ENCODE measurements around the gene CAPN8.

CAPN8 gene

DNA sequence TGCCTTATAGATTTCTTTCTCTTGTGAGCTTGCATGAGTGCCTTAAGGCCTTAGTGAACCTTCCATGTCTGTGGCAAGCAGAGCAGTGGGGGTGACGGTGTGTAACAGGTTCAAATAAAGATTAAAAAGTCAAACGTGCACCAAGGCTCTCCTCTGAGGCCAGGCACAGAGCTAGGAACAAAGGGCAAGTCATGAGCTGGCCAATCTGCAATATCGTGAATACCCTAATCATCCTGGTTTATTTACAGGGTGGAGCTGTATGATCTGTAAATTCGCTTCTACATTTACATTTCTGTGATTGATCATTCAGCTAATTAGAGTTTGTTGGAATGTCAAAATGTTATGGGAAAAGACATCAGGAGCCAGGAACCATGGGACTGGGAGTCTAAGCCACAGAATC, 120.2 kb downstream of the CAPN8 start:
- Histone ChIP-seq H3K27me3 (ENCODE audit: insufficient read depth, low read depth, severe bottlenecking) (no peaks in the 10 kb centered on the region), H3K36me3 (no peaks in the 10 kb centered on the region), H3K9me3 (ENCODE audit: severe bottlenecking) (no peaks in the 10 kb centered on the region), H3K4me3 (ENCODE audit: low read depth, low read length) (no peak overlapping the region), H3K27ac (no peak overlapping the region)
- no peak for DNase-seq
- TF ChIP-seq, protein P1, sequence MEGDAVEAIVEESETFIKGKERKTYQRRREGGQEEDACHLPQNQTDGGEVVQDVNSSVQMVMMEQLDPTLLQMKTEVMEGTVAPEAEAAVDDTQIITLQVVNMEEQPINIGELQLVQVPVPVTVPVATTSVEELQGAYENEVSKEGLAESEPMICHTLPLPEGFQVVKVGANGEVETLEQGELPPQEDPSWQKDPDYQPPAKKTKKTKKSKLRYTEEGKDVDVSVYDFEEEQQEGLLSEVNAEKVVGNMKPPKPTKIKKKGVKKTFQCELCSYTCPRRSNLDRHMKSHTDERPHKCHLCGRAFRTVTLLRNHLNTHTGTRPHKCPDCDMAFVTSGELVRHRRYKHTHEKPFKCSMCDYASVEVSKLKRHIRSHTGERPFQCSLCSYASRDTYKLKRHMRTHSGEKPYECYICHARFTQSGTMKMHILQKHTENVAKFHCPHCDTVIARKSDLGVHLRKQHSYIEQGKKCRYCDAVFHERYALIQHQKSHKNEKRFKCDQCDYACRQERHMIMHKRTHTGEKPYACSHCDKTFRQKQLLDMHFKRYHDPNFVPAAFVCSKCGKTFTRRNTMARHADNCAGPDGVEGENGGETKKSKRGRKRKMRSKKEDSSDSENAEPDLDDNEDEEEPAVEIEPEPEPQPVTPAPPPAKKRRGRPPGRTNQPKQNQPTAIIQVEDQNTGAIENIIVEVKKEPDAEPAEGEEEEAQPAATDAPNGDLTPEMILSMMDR (IDR thresholded peaks at IDR 0.05; ENCODE audit: low read depth, low read length): no peak

DNA sequence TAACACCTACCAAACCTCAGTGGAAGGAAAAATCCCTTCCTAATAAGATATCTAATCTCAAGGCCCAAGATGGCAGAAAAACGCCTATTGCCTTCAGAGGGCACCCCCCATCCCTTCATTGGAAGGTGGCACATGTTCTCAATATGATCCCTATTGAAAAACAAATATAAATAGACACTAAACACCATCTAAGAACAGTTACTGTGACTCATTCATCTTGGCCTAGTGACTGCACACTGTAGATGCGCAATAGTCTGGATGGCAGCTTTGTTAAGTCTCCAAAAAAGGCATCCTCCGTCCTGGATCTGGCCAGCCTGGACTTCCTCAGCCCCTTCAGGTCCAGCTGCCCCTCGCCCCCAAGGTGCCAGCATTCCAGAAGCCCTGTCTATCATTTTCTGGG, 121.9 kb downstream of the CAPN8 start:
- no peaks in the 10 kb centered on the region for H3K36me3 ChIP-seq
- TF ChIP-seq, protein P1 (IDR thresholded peaks at IDR 0.05; ENCODE audit: low read depth, low read length): no peak

DNA sequence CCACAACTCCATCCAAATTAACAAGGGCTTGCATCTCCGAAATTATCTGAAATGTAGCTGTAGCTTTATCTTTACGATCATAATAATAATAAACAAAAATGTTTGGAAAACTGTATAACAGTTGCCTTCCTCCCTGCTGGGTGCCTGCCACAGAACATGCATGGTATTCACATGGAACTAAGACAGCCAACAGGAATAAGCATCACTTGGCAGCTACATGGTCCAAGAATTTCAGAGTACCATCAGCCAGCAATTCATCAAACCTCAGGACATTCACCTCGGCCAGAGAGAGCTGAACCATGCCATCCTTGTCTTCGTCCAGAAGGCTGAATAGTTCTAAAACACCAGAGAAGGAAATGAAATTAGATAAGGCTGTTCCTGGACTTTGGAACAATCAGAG, 122.7 kb downstream of the CAPN8 start:
- DNase-seq: no peak
- H3K27ac ChIP-seq: no peak overlapping the region
- TF ChIP-seq, protein P1 (IDR thresholded peaks at IDR 0.05; ENCODE audit: low read depth, low read length): no peak
- H3K9me3 ChIP-seq (ENCODE audit: severe bottlenecking): no peaks in the 10 kb centered on the region
- H3K36me3 ChIP-seq: no peaks in the 10 kb centered on the region
- H3K4me3 ChIP-seq (ENCODE audit: low read depth, low read length): no peak overlapping the region
- no peaks in the 10 kb centered on the region for H3K27me3 ChIP-seq (ENCODE audit: insufficient read depth, low read depth, severe bottlenecking)

More for the DNA sequence above, 121.9 kb downstream of the CAPN8 start:
- no peak for DNase-seq
- H3K4me3 ChIP-seq (ENCODE audit: low read depth, low read length): no peak overlapping the region
- H3K27ac ChIP-seq: no peak overlapping the region
- no peaks in the 10 kb centered on the region for H3K9me3 ChIP-seq (ENCODE audit: severe bottlenecking)
- no peaks in the 10 kb centered on the region for H3K27me3 ChIP-seq (ENCODE audit: insufficient read depth, low read depth, severe bottlenecking)

DNA sequence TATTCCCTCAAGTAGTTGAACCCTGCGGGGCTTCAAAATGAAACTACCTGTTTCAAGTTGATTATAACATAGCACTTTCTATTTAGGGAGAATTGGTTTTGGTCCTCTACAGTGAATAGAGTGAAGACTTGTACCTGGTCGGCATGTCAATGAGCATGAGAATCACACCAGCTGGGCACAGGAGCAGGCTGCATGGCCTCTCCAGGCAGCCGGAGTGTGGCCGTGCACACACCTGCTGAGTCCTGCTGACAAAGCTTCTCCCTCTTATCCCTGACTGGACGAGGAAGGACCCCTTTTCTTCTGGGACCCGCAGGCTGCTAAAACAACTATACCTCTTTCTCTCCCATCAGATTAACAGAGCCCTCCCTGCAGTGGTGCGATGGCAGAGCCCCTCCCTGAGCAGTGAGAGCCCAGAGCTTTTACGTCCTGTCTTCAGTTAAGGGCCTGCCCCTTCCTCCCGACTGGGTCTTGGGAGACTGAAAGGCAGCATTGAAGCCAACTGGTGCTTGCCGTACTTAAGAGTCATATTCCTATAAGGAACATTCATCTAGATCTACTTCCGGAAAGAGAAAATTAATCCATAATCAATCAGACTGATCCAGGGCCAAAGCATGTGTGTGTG, 124.9 kb downstream of the CAPN8 start:
- Histone ChIP-seq H3K27me3 (ENCODE audit: insufficient read depth, low read depth, severe bottlenecking) (no peaks in the 10 kb centered on the region), H3K4me3 (ENCODE audit: low read depth, low read length) (no peak overlapping the region), H3K36me3 (no peaks in the 10 kb centered on the region), H3K27ac (no peak overlapping the region), H3K9me3 (ENCODE audit: severe bottlenecking) (no peaks in the 10 kb centered on the region)
- TF ChIP-seq, protein P1 (IDR thresholded peaks at IDR 0.05; ENCODE audit: low read depth, low read length): no peak
- no peak for DNase-seq

DNA sequence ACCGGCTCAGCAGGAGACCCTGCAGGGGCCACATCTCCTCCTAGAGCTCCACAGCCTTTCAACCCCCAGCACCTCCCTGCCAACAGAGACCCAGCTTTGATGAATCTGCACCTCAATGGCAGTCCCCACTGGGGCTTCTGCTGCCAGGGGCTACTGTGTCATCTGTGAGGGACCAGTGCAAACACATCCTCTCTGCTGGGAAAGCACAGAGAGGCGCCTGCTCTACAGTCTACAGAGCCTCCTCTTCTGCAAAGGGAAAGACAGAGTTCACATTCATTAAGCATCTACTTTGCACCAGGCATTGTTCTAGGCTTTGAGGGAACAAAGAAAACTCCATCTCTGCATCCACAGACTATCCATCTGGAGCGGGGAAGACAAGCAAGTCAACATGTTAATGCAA, 125.8 kb downstream of the CAPN8 start:
- TF ChIP-seq, protein P1 (IDR thresholded peaks at IDR 0.05; ENCODE audit: low read depth, low read length): no peak
- DNase-seq: no peak

DNA sequence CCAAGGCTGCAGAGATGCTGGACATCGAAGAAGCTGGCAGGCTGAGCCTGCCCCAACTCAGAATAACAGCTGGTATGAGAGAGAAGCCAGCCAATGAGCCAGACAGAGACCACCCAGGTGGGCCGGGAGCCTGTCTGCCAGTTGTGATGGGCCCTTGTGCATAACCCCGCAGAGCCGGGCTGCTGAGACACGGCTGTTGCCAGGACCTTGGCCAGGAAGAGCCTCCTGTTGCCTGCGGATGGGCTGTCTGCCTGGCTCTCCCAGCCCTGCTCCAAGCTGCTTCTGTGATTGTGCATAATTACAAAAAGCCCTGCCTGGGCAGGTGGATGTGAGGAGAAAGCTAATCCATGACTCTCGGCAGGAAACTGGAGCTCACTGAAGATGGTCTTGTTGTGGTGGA, 126.5 kb downstream of the CAPN8 start:
- no peak for DNase-seq
- H3K4me3 ChIP-seq (ENCODE audit: low read depth, low read length): no peak overlapping the region
- TF ChIP-seq, protein P1 (IDR thresholded peaks at IDR 0.05; ENCODE audit: low read depth, low read length): no peak
- H3K27ac ChIP-seq: no peak overlapping the region
- no peaks in the 10 kb centered on the region for H3K36me3 ChIP-seq
- no peaks in the 10 kb centered on the region for H3K9me3 ChIP-seq (ENCODE audit: severe bottlenecking)
- no peaks in the 10 kb centered on the region for H3K27me3 ChIP-seq (ENCODE audit: insufficient read depth, low read depth, severe bottlenecking)

More for the DNA sequence above, 125.8 kb downstream of the CAPN8 start:
- H3K4me3 ChIP-seq (ENCODE audit: low read depth, low read length): no peak overlapping the region
- H3K9me3 ChIP-seq (ENCODE audit: severe bottlenecking): no peaks in the 10 kb centered on the region
- H3K27me3 ChIP-seq (ENCODE audit: insufficient read depth, low read depth, severe bottlenecking): no peaks in the 10 kb centered on the region
- no peaks in the 10 kb centered on the region for H3K36me3 ChIP-seq
- no peak overlapping the region for H3K27ac ChIP-seq

Data from WERI-Rb-1 (cell line).